Measurements from ENCODE around the gene HDAC1.

HDAC1 gene

GRCh38 chr1:32266921-32267591, 24.8 kb upstream of the HDAC1 start:
- H3K4me3 ChIP-seq (ENCODE audit: low read depth, low read length), result no peak overlapping the region

DNA sequence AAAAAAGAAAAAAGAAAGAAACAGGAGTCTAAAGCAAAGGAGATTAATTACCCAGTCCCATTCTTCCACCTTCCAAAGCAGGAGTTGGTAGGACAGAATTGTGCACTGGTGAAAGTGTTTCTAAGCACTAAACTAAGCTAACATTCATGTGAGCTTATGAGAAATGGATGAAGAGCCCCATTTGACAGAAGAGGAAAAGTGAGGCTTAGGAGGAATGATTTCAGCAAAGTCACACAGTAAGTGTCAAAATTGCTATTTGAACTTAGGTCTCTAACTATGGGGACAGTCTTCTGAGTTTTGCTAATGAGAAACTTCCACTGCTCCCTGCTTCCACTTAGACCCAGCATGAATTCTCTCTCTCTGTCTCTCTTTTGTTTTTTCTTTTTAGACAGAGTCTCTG, 22.1 kb upstream of the HDAC1 start:
- TF ChIP-seq, protein P1, sequence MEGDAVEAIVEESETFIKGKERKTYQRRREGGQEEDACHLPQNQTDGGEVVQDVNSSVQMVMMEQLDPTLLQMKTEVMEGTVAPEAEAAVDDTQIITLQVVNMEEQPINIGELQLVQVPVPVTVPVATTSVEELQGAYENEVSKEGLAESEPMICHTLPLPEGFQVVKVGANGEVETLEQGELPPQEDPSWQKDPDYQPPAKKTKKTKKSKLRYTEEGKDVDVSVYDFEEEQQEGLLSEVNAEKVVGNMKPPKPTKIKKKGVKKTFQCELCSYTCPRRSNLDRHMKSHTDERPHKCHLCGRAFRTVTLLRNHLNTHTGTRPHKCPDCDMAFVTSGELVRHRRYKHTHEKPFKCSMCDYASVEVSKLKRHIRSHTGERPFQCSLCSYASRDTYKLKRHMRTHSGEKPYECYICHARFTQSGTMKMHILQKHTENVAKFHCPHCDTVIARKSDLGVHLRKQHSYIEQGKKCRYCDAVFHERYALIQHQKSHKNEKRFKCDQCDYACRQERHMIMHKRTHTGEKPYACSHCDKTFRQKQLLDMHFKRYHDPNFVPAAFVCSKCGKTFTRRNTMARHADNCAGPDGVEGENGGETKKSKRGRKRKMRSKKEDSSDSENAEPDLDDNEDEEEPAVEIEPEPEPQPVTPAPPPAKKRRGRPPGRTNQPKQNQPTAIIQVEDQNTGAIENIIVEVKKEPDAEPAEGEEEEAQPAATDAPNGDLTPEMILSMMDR (IDR thresholded peaks at IDR 0.05; ENCODE audit: borderline replicate concordance, insufficient read depth, low read depth, low read length), result no peak
- no peak overlapping the region for H3K4me3 ChIP-seq (ENCODE audit: low read depth, low read length)

More at GRCh38 chr1:32266921-32267591, 24.8 kb upstream of the HDAC1 start:
- TF ChIP-seq, protein P1 (IDR thresholded peaks at IDR 0.05; ENCODE audit: borderline replicate concordance, insufficient read depth, low read depth, low read length), result no peak

- TF ChIP-seq, protein P1 (IDR thresholded peaks at IDR 0.05; ENCODE audit: borderline replicate concordance, insufficient read depth, low read depth, low read length), result no peak
- no peak overlapping the region for H3K4me3 ChIP-seq (ENCODE audit: low read depth, low read length)
These were observed 19.1 kb upstream of the HDAC1 start for GRCh38 chr1:32272557-32273390.

DNA sequence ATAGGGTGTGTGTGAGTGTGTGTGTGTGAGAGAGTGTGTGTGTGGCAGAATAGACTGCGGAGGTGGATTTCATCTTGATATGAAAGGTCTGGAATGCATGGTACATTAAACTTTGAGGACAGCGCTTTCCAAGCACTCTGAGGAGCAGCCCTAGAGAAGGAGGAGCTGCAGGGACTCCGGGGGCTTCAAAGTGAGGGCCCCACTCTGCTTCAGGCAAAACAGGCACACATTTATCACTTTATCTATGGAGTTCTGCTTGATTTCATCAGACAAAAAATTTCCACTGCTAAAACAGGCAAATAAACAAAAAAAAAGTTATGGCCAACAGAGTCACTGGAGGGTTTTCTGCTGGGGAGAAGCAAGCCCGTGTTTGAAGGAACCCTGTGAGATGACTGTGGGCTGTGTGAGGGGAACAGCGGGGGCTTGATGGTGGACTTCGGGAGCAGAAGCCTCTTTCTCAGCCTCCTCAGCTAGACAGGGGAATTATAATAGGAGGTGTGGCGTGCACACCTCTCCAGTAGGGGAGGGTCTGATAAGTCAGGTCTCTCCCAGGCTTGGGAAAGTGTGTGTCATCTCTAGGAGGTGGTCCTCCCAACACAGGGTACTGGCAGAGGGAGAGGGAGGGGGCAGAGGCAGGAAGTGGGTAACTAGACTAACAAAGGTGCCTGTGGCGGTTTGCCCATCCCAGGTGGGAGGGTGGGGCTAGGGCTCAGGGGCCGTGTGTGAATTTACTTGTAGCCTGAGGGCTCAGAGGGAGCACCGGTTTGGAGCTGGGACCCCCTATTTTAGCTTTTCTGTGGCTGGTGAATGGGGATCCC, 18.3 kb upstream of the HDAC1 start:
- TF ChIP-seq, protein P1 (IDR thresholded peaks at IDR 0.05; ENCODE audit: borderline replicate concordance, insufficient read depth, low read depth, low read length), result no peak
- H3K4me3 ChIP-seq (ENCODE audit: low read depth, low read length), result no peak overlapping the region

GRCh38 chr1:32274646-32275340, 17.1 kb upstream of the HDAC1 start:
- TF ChIP-seq, protein P1 (IDR thresholded peaks at IDR 0.05; ENCODE audit: borderline replicate concordance, insufficient read depth, low read depth, low read length), result no peak
- H3K4me3 ChIP-seq (ENCODE audit: low read depth, low read length), result no peak overlapping the region

- TF ChIP-seq, protein P1 (IDR thresholded peaks at IDR 0.05; ENCODE audit: borderline replicate concordance, insufficient read depth, low read depth, low read length), result no peak
- no peak overlapping the region for H3K4me3 ChIP-seq (ENCODE audit: low read depth, low read length)
These were observed 16.5 kb upstream of the HDAC1 start for GRCh38 chr1:32275424-32275823.
